ENCODE measurements around the gene PCDHB14. TPM values are rescaled to one million over a fixed set of nuclear protein-coding genes. Genes with fewer than 3 reads are reported as not detected.
"Not testable (repeated sequence)": the region's sequence is repeated elsewhere in the genome, so short reads cannot be mapped to it uniquely, and the experiment has no call there.

Gene PCDHB14
- total RNA-seq, 2 experiments from 2014 or later, result not detected

DNA sequence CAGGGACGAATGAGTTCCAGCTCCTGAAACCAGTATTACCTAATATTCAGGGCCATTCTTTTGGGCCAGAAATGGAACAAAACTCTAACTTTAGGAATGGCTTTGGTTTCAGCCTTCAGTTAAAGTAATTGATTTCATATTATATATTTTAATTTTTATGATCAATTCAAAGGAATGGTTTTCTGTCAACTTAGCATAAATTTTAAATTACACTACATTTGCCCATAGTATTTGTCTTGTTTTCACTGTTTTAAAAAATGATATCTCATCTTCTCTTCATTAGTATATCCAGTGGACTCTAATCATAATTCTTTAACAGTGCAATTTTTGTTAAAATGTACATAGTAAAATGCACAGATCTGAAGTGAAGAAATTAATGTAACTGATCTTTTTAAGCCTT, 42.8 kb upstream of the PCDHB14 start:
- no peak overlapping the region for H3K4me3 Mint-ChIP-seq
- peaks cover 5% of the 10 kb centered on the region for H3K36me3 Mint-ChIP-seq (ENCODE audit: low read depth)
- ChIA-PET POLR2A (no interaction called here), CTCF (no interaction called here)
- TF ChIP-seq, protein P1, sequence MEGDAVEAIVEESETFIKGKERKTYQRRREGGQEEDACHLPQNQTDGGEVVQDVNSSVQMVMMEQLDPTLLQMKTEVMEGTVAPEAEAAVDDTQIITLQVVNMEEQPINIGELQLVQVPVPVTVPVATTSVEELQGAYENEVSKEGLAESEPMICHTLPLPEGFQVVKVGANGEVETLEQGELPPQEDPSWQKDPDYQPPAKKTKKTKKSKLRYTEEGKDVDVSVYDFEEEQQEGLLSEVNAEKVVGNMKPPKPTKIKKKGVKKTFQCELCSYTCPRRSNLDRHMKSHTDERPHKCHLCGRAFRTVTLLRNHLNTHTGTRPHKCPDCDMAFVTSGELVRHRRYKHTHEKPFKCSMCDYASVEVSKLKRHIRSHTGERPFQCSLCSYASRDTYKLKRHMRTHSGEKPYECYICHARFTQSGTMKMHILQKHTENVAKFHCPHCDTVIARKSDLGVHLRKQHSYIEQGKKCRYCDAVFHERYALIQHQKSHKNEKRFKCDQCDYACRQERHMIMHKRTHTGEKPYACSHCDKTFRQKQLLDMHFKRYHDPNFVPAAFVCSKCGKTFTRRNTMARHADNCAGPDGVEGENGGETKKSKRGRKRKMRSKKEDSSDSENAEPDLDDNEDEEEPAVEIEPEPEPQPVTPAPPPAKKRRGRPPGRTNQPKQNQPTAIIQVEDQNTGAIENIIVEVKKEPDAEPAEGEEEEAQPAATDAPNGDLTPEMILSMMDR (IDR thresholded peaks at IDR 0.05), result no peak
- H3K4me1 Mint-ChIP-seq (ENCODE audit: low read depth), result no peaks in the 10 kb centered on the region
- H3K27ac Mint-ChIP-seq, result no peak overlapping the region
- ATAC-seq (no peak), DNase-seq (no peak)
- intact Hi-C loops (cut with micrococcal nuclease), result no loop called here
- peaks cover 4% of the 10 kb centered on the region for H3K9me3 Mint-ChIP-seq
- H3K27me3 Mint-ChIP-seq, result peaks cover 31% of the 10 kb centered on the region

DNA sequence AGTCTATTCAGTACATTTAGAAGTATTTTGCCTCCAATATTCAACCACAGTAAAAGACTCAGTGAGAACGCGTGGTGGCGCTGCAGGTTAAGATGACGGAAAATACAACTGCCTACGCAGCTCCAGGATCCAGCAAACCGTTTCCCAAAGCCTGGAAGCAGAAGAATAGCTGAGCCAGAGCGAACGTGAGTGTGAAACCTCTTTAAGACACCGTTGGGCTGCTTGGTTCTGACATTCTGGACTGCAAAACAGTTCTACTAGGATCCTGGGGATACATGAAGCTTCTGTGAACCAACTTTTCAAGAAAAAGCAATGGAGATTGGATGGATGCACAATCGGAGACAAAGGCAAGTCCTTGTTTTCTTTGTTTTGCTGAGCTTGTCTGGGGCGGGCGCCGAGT, 40.9 kb upstream of the PCDHB14 start, which contains the start of gene PCDHB16:
TSS of gene PCDHB16 (plus strand) at position 140 of the 400 bp plus-strand sequence. CDS start at position 313, 173 bp downstream.
- ATAC-seq (no peak), DNase-seq (peak; percentile 13)
- Mint-ChIP-seq H3K4me3 (no peak within 1 kb of the TSS), H3K4me1 (ENCODE audit: low read depth) (peaks cover 4% of the 10 kb centered on the region), H3K9me3 (peaks cover 8% of the 10 kb centered on the region), H3K36me3 (ENCODE audit: low read depth) (peaks cover 5% of the 10 kb centered on the region), H3K27me3 (peaks cover 36% of the 10 kb centered on the region), H3K27ac (no peak within 1 kb of the TSS)
- POLR2A ChIA-PET, result no interaction called here
- CTCF ChIA-PET, result interaction anchor here (1.0 to 1.6 kb wide), 5 partner anchors 9 to 342 kb away, joined by 3 to 5 read pairs (median 3); partner anchors contain the start of genes PCDHB10 and PCDHB3
- TF ChIP-seq, protein P1 (IDR thresholded peaks at IDR 0.05), result peak; percentile 28
- intact Hi-C loops (cut with micrococcal nuclease), result no loop called here

DNA sequence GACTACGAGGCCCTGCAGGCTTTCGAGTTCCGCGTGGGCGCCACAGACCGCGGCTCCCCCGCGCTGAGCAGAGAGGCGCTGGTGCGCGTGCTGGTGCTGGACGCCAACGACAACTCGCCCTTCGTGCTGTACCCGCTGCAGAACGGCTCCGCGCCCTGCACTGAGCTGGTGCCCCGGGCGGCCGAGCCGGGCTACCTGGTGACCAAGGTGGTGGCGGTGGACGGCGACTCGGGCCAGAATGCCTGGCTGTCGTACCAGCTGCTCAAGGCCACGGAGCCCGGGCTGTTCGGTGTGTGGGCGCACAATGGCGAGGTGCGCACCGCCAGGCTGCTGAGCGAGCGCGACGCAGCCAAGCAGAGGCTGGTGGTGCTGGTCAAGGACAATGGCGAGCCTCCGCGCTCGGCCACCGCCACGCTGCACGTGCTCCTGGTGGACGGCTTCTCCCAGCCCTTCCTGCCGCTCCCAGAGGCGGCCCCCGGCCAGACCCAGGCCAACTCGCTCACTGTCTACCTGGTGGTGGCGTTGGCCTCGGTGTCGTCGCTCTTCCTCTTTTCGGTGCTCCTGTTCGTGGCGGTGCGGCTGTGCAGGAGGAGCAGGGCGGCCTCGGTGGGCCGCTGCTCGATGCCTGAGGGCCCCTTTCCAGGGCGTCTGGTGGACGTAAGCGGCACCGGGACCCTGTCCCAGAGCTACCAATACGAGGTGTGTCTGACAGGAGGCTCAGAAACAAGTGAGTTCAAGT, 38.9 kb upstream of the PCDHB14 start:
- CTCF ChIA-PET; H3K4me3 Mint-ChIP-seq; intact Hi-C loops (cut with micrococcal nuclease); H3K36me3 Mint-ChIP-seq (ENCODE audit: low read depth); DNase-seq; H3K4me1 Mint-ChIP-seq (ENCODE audit: low read depth); POLR2A ChIA-PET; H3K27ac Mint-ChIP-seq; ATAC-seq: not testable (repeated sequence)
- H3K27me3 Mint-ChIP-seq, result peaks cover 44% of the 10 kb centered on the region
- peaks cover 14% of the 10 kb centered on the region for H3K9me3 Mint-ChIP-seq

DNA sequence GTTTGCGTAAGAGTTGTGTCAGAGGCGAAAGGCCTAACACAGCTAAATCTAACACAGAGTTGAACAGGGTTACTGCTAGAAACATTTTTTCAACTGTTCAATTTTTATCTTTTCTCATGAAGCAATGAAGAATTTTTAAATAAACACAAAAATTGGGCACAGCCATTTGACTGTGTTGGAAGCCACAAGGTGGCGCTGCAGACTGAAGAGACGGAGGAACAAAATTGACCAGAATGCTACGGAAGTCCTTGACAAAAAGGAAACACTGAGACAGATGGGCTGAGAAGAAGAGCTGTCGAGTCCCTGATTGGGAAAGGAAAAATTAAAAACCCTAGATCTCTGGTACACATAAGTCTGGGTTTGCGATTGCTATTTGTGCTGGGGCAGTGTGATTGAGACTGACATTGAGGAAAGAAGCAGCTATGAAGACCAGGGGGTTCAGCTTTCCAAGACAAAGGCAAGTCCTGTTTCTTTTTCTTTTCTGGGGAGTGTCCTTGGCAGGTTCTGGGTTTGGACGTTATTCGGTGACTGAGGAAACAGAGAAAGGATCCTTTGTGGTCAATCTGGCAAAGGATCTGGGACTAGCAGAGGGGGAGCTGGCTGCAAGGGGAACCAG, 36.1 kb upstream of the PCDHB14 start, which contains the start of gene PCDHB9:
TSS of gene PCDHB9 (plus strand) at position 265 of the 616 bp plus-strand sequence. CDS start at position 423, 158 bp downstream.
- ChIA-PET POLR2A (no interaction called here), CTCF (interaction anchor here (0.5 to 2.0 kb wide), 18 partner anchors 10 to 376 kb away, joined by 3 to 12 read pairs (median 4); partner anchors contain the start of genes PCDHB11, PCDHB6, PCDHB8 and PCDHGA11)

GRCh38 chr5:141188682-141189081, 34.5 kb upstream of the PCDHB14 start:
- intact Hi-C loops (cut with micrococcal nuclease); ATAC-seq; H3K4me3 Mint-ChIP-seq; H3K4me1 Mint-ChIP-seq (ENCODE audit: low read depth); POLR2A ChIA-PET; H3K27ac Mint-ChIP-seq; DNase-seq; CTCF ChIA-PET; H3K36me3 Mint-ChIP-seq (ENCODE audit: low read depth): not testable (repeated sequence)
- H3K9me3 Mint-ChIP-seq, result peaks cover 18% of the 10 kb centered on the region
- H3K27me3 Mint-ChIP-seq, result peaks cover 40% of the 10 kb centered on the region

More for the DNA sequence above, 36.1 kb upstream of the PCDHB14 start, which contains the start of gene PCDHB9:
- DNase-seq (peak; percentile 59), ATAC-seq (no peak)
- Mint-ChIP-seq H3K36me3 (ENCODE audit: low read depth) (peaks cover 6% of the 10 kb centered on the region), H3K4me1 (ENCODE audit: low read depth) (peaks cover 4% of the 10 kb centered on the region), H3K4me3 (peak within 1 kb of the TSS; percentile 6), H3K9me3 (peaks cover 16% of the 10 kb centered on the region), H3K27me3 (peaks cover 42% of the 10 kb centered on the region), H3K27ac (no peak within 1 kb of the TSS)
- TF ChIP-seq, protein P1 (IDR thresholded peaks at IDR 0.05), result peak; percentile 56
- intact Hi-C loops (cut with micrococcal nuclease), result no loop called here

DNA sequence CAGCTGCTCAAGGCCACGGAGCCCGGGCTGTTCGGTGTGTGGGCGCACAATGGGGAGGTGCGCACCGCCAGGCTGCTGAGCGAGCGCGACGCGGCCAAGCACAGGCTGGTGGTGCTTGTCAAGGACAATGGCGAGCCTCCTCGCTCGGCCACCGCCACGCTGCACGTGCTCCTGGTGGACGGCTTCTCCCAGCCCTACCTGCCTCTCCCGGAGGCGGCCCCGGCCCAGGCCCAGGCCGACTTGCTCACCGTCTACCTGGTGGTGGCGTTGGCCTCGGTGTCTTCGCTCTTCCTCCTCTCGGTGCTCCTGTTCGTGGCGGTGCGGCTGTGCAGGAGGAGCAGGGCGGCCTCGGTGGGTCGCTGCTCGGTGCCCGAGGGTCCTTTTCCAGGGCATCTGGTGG, 34.0 kb upstream of the PCDHB14 start:
- Mint-ChIP-seq H3K27me3 (peaks cover 40% of the 10 kb centered on the region), H3K9me3 (peaks cover 19% of the 10 kb centered on the region)
- H3K27ac Mint-ChIP-seq; CTCF ChIA-PET; H3K36me3 Mint-ChIP-seq (ENCODE audit: low read depth); POLR2A ChIA-PET; ATAC-seq; H3K4me3 Mint-ChIP-seq; intact Hi-C loops (cut with micrococcal nuclease); H3K4me1 Mint-ChIP-seq (ENCODE audit: low read depth); DNase-seq: not testable (repeated sequence)

Measured in activated CD8-positive, alpha-beta T cell treated with anti-CD3 and anti-CD28 coated beads for 36 hours (primary cell).